Neutrophil (primary cell): ENCODE data around the gene SLC39A6.

ENCODE experiments used
- H3K27ac ChIP-seq: fragments of 200-600 bp; sonication (generic); 2 replicates; pipeline ENCODE4 v1.5.1; 2016; ENCODE audit warnings: mild to moderate bottlenecking, moderate library complexity
- H3K27me3 ChIP-seq: fragments of 200-600 bp; sonication (generic); 2 replicates; pipeline ENCODE4 v1.6.0; 2016; ENCODE audit warnings: mild to moderate bottlenecking
- H3K36me3 ChIP-seq: fragments of 200-600 bp; sonication (generic); 2 replicates; pipeline ENCODE4 v1.5.1; 2017
- H3K4me1 ChIP-seq, 2 experiments: fragments of 200-600 bp in 1 of 2; sonication (generic) in 1 of 2; 1 replicate in 1 of 2; 2 replicates in 1 of 2; pipeline versions ENCODE4 v1.5.1 to v1.6.1; 2013 to 2016; ENCODE audit warnings: low read depth in 1 of 2, low read length in 1 of 2, mild to moderate bottlenecking in 1 of 2, moderate library complexity in 1 of 2; ENCODE audit not compliant: control insufficient read depth in 1 of 2, insufficient read depth in 1 of 2
- H3K4me3 ChIP-seq, 2 experiments: fragments of 200-600 bp in 1 of 2; sonication (generic) in 1 of 2; 1 replicate in 1 of 2; 2 replicates in 1 of 2; pipeline ENCODE4 v1.5.1; 2013 to 2016; ENCODE audit warnings: low read depth in 1 of 2, low read length in 1 of 2, mild to moderate bottlenecking in 1 of 2, moderate library complexity in 1 of 2
- H3K9me3 ChIP-seq: fragments of 200-600 bp; sonication (generic); 2 replicates; pipeline ENCODE4 v1.5.1; 2016
- TF ChIP-seq, protein P1 (sequence below): fragments of 200-600 bp; sonication (generic); IDR thresholded peaks from 2 replicates; pipeline ENCODE4 v1.5.1; 2016; ENCODE audit warnings: antibody characterized with exemption

The SLC39A6 gene

DNA sequence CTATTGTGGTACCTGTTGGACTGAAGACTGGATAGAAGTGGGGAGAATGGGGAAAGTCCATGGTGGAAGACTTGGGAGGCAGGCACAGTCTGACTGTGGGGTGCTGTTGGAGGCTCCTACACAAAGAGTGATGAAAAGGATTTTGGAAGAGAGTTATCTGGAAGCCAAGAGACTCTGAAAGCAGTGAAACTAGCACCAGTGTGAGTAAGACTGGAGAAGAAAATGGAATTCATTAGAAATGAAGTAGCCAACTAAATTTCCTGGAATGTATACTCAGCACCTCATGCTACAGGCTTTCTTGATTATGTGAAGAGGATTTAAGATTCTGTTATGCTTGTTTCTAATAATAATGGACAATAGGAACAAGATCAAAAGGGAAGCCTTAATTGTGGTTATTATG is 28.3 kb upstream of the SLC39A6 start:
- H3K4me3 ChIP-seq = no peak overlapping the region
- no peaks in the 10 kb centered on the region for H3K27me3 ChIP-seq
- no peaks in the 10 kb centered on the region for H3K4me1 ChIP-seq
- no peaks in the 10 kb centered on the region for H3K9me3 ChIP-seq
- TF ChIP-seq, protein P1, sequence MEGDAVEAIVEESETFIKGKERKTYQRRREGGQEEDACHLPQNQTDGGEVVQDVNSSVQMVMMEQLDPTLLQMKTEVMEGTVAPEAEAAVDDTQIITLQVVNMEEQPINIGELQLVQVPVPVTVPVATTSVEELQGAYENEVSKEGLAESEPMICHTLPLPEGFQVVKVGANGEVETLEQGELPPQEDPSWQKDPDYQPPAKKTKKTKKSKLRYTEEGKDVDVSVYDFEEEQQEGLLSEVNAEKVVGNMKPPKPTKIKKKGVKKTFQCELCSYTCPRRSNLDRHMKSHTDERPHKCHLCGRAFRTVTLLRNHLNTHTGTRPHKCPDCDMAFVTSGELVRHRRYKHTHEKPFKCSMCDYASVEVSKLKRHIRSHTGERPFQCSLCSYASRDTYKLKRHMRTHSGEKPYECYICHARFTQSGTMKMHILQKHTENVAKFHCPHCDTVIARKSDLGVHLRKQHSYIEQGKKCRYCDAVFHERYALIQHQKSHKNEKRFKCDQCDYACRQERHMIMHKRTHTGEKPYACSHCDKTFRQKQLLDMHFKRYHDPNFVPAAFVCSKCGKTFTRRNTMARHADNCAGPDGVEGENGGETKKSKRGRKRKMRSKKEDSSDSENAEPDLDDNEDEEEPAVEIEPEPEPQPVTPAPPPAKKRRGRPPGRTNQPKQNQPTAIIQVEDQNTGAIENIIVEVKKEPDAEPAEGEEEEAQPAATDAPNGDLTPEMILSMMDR = no peak
- peaks cover 86% of the 10 kb centered on the region for H3K36me3 ChIP-seq
- H3K27ac ChIP-seq = no peak overlapping the region

DNA sequence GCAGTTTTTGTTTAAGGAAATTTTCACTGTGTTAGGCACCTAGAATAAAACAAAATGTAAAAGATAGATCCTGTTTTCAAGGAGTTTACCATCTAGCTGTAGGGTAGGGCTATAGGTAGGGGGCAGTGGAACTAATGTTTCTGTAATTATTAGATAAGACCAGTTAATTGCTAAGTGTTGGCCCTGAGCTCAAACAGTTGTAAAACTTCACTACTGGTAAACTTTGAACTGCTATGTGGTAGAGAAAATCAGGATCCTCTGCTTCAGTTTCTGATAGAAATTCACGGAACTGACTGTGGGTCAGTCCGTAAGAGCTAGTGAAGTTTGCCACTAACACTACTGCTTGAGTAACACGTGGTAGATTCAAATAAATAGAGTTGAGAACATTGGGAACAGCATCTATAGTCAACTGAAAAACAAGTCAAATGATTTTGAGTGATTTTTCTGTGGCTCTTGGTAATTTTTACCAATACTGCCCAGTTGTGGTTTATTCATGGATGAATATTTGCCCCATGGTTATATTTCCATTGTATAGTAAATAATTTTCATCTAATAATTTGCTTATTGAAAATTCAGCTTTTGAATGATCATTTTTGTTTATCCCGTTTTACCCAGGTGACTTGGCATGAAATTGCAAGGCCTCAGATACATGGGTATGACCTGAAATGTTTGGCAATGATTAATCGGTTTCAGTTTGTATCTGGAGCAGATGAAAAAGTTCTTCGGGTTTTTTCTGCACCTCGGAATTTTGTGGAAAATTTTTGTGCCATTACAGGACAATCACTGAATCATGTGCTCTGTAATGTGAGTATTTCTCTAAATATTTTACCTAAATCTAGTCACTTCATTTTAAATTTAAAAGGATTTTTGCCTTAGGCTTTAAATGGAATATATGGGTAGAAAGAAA is 27.0 kb upstream of the SLC39A6 start:
- H3K4me3 ChIP-seq = no peak overlapping the region
- TF ChIP-seq, protein P1 = no peak
- no peaks in the 10 kb centered on the region for H3K4me1 ChIP-seq
- H3K27ac ChIP-seq = no peak overlapping the region
- H3K36me3 ChIP-seq = peaks cover 79% of the 10 kb centered on the region
- H3K9me3 ChIP-seq = no peaks in the 10 kb centered on the region
- no peaks in the 10 kb centered on the region for H3K27me3 ChIP-seq

DNA sequence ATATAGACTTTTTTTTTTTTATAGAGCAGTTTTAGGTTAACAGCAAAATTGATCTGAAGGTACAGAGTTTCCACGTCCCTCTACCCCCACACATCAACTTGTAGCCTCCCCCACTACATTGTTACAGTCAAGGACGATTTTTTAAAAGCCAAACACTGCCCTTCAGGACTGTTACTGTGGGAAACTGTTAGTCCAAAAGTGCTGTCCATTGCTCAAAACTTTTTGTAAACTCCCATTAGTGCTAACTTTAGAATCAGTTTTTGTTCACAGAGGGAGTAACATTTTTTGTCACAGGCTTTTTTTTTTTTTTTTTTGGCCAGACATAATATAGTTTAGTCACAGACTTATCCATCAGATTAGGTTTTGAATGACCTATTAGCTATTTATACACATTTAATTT is 24.6 kb upstream of the SLC39A6 start:
- Histone ChIP-seq H3K36me3 (peaks cover 65% of the 10 kb centered on the region), H3K27ac (no peak overlapping the region), H3K9me3 (no peaks in the 10 kb centered on the region), H3K4me3 (no peak overlapping the region), H3K27me3 (no peaks in the 10 kb centered on the region), H3K4me1 (no peaks in the 10 kb centered on the region)
- TF ChIP-seq, protein P1 = no peak

DNA sequence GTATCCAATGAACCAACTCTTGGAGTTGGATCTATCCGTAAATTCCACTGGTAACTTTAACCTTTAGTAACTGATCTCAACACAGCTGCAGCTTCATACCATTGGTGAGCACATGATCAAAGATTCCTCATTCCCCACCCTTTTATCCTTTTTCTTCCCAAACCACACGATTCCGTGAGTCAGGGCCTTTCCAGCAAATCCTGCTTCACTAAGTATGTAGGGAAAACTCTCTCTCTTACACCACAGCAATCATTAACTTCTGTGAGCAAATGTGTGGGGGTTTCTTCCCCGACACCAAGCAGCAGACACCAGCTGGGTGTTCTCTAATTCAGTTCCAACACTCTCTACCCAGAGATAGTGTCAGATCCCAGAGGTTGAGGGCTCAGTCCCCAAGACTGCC is 24.1 kb upstream of the SLC39A6 start:
- no peaks in the 10 kb centered on the region for H3K9me3 ChIP-seq
- TF ChIP-seq, protein P1 = no peak
- H3K4me1 ChIP-seq = no peaks in the 10 kb centered on the region
- no peak overlapping the region for H3K4me3 ChIP-seq
- peaks cover 62% of the 10 kb centered on the region for H3K36me3 ChIP-seq
- no peaks in the 10 kb centered on the region for H3K27me3 ChIP-seq
- no peak overlapping the region for H3K27ac ChIP-seq

DNA sequence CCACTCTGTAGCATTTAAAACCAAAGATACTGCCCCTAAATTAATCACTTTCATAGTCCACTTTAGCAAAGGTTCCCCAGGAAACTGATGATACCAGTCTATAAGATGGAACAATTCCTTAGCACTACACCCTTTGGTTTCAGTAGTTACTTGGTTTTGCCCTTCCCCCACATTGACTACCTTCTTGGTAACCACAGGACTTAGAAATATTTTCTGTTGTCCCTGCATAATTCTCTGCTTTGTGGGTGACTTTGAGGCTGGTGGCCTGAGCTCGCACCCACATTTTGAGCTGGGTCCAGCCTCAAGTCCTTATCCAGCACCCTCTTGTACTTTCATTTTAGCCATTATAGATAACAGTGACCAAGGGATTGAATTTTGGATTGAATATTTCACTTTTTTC is 23.6 kb upstream of the SLC39A6 start:
- no peak overlapping the region for H3K27ac ChIP-seq
- TF ChIP-seq, protein P1 = no peak
- no peaks in the 10 kb centered on the region for H3K9me3 ChIP-seq
- peaks cover 62% of the 10 kb centered on the region for H3K36me3 ChIP-seq
- H3K4me1 ChIP-seq = no peaks in the 10 kb centered on the region
- no peak overlapping the region for H3K4me3 ChIP-seq
- H3K27me3 ChIP-seq = no peaks in the 10 kb centered on the region
